Measurements from ENCODE around the gene RYR3. TPM values are rescaled to one million over a fixed set of nuclear protein-coding genes. Genes with fewer than 3 reads are reported as not detected.

RYR3 gene
- total RNA-seq, 1 donor from 2014 or later = 7.4 TPM

DNA sequence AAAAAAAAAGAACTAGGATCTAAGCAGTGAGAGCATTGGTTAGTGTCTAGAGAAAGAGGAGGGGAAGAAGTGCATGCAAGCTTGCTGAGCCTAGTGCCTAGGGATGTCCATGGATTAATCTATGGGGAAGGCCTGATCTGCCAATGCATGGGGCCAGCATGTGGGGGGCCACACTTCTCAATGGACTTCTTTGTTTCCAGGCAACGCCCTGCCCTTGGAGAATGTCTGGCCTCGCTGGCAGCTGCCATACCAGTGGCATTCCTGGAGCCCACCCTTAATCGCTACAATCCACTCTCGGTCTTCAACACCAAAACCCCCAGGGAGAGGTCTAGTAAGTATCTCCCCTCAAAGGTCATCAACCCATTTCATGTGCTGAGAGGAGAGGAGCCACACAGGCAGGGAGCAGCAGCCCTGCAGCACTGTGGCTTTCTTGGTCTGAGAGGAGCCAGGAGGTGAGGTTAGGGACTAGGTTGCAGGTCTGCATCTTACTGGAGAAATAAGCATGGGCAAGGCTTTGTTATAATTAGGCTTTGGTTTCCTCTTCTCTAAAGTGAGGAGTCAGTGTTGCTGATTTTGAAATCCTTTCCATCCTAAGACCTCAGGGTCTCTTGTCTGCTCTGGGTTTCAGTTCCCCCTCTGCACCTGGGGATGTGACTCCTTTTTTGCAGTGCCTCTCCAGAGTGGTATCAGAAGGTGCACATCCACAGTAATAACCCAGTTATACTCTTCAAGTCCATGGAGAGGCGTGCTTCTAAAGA lies 469.4 kb downstream of the RYR3 start:
- H3K27ac Mint-ChIP-seq (ENCODE audit: unreplicated experiment) = no peak overlapping the region
- H3K4me1 Mint-ChIP-seq (ENCODE audit: low read depth, unreplicated experiment) = peaks cover 5% of the 10 kb centered on the region
- no peak for DNase-seq
- H3K27me3 Mint-ChIP-seq (ENCODE audit: unreplicated experiment) = no peaks in the 10 kb centered on the region
- no peak overlapping the region for H3K4me3 Mint-ChIP-seq (ENCODE audit: unreplicated experiment)
- TF ChIP-seq, protein P1, sequence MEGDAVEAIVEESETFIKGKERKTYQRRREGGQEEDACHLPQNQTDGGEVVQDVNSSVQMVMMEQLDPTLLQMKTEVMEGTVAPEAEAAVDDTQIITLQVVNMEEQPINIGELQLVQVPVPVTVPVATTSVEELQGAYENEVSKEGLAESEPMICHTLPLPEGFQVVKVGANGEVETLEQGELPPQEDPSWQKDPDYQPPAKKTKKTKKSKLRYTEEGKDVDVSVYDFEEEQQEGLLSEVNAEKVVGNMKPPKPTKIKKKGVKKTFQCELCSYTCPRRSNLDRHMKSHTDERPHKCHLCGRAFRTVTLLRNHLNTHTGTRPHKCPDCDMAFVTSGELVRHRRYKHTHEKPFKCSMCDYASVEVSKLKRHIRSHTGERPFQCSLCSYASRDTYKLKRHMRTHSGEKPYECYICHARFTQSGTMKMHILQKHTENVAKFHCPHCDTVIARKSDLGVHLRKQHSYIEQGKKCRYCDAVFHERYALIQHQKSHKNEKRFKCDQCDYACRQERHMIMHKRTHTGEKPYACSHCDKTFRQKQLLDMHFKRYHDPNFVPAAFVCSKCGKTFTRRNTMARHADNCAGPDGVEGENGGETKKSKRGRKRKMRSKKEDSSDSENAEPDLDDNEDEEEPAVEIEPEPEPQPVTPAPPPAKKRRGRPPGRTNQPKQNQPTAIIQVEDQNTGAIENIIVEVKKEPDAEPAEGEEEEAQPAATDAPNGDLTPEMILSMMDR (IDR thresholded peaks at IDR 0.05; ENCODE audit: partially characterized antibody, unreplicated experiment) = no peak
- no peaks in the 10 kb centered on the region for H3K36me3 Mint-ChIP-seq (ENCODE audit: unreplicated experiment)
- no peaks in the 10 kb centered on the region for H3K9me3 Mint-ChIP-seq (ENCODE audit: unreplicated experiment)

DNA sequence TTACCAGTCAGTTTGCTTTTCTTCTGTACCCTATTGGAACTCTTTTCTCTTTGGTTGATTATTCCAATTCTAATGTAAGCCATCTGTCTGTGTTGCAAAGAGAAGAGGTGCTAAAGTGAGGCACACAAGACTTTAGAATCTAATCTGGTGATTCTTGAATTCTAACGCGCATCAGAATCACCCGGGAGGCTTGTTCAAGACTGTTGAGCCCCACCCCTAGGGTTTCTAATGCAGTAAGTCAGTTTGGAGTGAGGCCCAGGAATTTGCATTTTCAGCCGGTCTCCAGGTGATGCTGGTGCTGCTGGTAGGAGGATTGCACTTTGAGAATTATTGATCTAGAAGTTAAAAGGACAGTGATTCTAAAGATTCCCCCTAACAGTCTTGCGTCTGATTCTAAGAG lies 472.2 kb downstream of the RYR3 start:
- Mint-ChIP-seq H3K9me3 (ENCODE audit: unreplicated experiment) (peaks cover 4% of the 10 kb centered on the region), H3K4me1 (ENCODE audit: low read depth, unreplicated experiment) (peaks cover 4% of the 10 kb centered on the region), H3K4me3 (ENCODE audit: unreplicated experiment) (no peak overlapping the region), H3K27ac (ENCODE audit: unreplicated experiment) (no peak overlapping the region), H3K36me3 (ENCODE audit: unreplicated experiment) (no peaks in the 10 kb centered on the region), H3K27me3 (ENCODE audit: unreplicated experiment) (no peaks in the 10 kb centered on the region)
- TF ChIP-seq, protein P1 (IDR thresholded peaks at IDR 0.05; ENCODE audit: partially characterized antibody, unreplicated experiment) = no peak
- DNase-seq = no peak

DNA sequence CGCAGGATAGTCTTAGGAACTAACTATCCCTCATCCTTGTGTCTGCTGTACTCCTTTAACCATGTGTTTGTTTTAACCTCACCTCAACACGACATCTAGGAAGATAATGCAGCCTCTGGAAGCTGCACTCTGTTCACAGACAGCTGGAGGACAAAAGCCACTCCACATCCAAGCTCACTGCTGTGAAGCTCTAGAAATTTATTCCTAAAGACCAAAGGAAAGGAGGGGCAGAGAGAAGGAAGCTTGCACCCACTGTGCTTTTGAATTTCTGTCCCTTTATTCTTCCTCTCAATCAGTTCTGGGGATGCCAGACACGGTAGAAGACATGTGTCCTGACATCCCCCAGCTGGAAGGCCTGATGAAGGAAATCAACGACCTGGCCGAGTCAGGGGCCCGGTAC lies 474.6 kb downstream of the RYR3 start:
- H3K4me1 Mint-ChIP-seq (ENCODE audit: low read depth, unreplicated experiment) = peaks cover 9% of the 10 kb centered on the region
- peaks cover 4% of the 10 kb centered on the region for H3K27me3 Mint-ChIP-seq (ENCODE audit: unreplicated experiment)
- H3K9me3 Mint-ChIP-seq (ENCODE audit: unreplicated experiment) = peaks cover 4% of the 10 kb centered on the region
- H3K36me3 Mint-ChIP-seq (ENCODE audit: unreplicated experiment) = no peaks in the 10 kb centered on the region
- no peak overlapping the region for H3K27ac Mint-ChIP-seq (ENCODE audit: unreplicated experiment)
- DNase-seq = no peak
- H3K4me3 Mint-ChIP-seq (ENCODE audit: unreplicated experiment) = no peak overlapping the region
- TF ChIP-seq, protein P1 (IDR thresholded peaks at IDR 0.05; ENCODE audit: partially characterized antibody, unreplicated experiment) = no peak

DNA sequence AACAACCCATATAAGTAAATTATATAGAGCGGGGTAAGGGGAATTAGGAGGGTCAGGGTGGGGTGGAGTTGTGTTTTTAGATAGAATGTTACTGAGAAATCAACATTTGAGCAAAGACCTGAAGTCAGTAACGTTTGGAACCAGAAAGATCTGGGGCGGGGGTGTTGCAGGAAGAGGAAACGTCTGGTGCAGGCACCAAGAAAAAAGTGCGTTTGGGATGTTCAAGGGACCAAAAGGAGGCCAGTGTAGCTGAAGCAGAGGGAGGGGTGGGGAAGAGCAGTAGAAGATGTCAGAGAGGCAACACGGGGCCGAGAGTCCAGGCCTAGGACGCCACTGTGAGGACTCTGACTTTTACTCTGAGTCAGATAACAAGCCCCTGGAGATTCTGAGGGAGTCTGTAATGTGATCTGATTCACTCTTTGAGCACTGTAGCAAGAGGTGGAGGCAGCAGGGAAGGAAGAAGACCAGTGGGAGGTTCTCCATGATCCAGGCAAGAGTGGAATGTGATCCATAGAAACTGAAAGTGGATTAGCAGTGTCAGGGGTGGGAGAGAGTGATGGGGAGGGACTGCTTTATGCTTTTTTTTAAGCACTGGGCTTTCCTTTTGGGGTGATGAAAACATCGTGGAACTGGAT lies 478.3 kb downstream of the RYR3 start:
- H3K4me3 Mint-ChIP-seq (ENCODE audit: unreplicated experiment) = no peak overlapping the region
- no peak overlapping the region for H3K27ac Mint-ChIP-seq (ENCODE audit: unreplicated experiment)
- H3K9me3 Mint-ChIP-seq (ENCODE audit: unreplicated experiment) = peaks cover 4% of the 10 kb centered on the region
- no peaks in the 10 kb centered on the region for H3K36me3 Mint-ChIP-seq (ENCODE audit: unreplicated experiment)
- H3K27me3 Mint-ChIP-seq (ENCODE audit: unreplicated experiment) = peaks cover 4% of the 10 kb centered on the region
- DNase-seq = no peak
- TF ChIP-seq, protein P1 (IDR thresholded peaks at IDR 0.05; ENCODE audit: partially characterized antibody, unreplicated experiment) = no peak
- peaks cover 9% of the 10 kb centered on the region for H3K4me1 Mint-ChIP-seq (ENCODE audit: low read depth, unreplicated experiment)

DNA sequence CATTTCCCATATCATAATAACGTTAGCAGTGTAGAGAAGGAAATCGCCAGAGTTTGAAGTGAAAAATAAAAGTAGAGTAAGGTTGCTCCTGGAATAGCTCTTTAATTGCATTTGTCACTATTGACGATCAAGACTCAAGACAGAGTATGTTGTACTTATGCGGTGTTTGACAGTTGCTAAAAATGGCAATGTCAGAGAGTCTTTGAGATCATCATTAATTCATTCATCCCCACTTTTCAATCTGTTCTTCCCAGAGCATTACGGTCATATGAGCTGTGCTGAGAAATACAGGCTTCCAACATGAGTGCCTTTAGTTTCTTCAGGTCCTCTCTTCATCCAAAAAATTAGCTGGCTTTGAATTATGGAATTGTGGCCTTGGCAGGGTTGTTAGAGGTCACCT lies 483.7 kb downstream of the RYR3 start:
- no peak overlapping the region for H3K4me3 Mint-ChIP-seq (ENCODE audit: unreplicated experiment)
- H3K36me3 Mint-ChIP-seq (ENCODE audit: unreplicated experiment) = peaks cover 4% of the 10 kb centered on the region
- no peaks in the 10 kb centered on the region for H3K4me1 Mint-ChIP-seq (ENCODE audit: low read depth, unreplicated experiment)
- no peak overlapping the region for H3K27ac Mint-ChIP-seq (ENCODE audit: unreplicated experiment)
- no peaks in the 10 kb centered on the region for H3K27me3 Mint-ChIP-seq (ENCODE audit: unreplicated experiment)
- no peak for DNase-seq
- no peaks in the 10 kb centered on the region for H3K9me3 Mint-ChIP-seq (ENCODE audit: unreplicated experiment)
- TF ChIP-seq, protein P1 (IDR thresholded peaks at IDR 0.05; ENCODE audit: partially characterized antibody, unreplicated experiment) = no peak
